H1 (cell line): ENCODE results near the gene HMGXB3.

Experiments used
- GABPA ChIP-seq: IDR thresholded peaks from 2 replicates; pipeline ENCODE4 v1.6.1; 2011; ENCODE audit warnings: mild to moderate bottlenecking, low read length, moderate library complexity, borderline replicate concordance; ENCODE audit not compliant: insufficient read depth
- HDAC2 ChIP-seq, 2 experiments: fragments of 300-600 bp in 1 of 2; sonication (generic) in 1 of 2; IDR thresholded peaks; 2 replicates each; pipeline ENCODE4 v1.6.1; 2011 to 2012; ENCODE audit warnings: low read depth in 2 of 2, low read length in 2 of 2, mild to moderate bottlenecking in 2 of 2, moderate library complexity in 2 of 2, borderline replicate concordance in 1 of 2, inconsistent platforms in 1 of 2
- KDM4A ChIP-seq: IDR thresholded peaks from one replicate; pipeline ENCODE4 v1.7.1; 2012; ENCODE audit warnings: low read depth, mild to moderate bottlenecking, moderate library complexity, low read length, inconsistent platforms; ENCODE audit not compliant: severe bottlenecking
- MAFK ChIP-seq: IDR thresholded peaks from 2 replicates; pipeline ENCODE4 v1.6.1; 2012; ENCODE audit warnings: low read depth, mild to moderate bottlenecking, improper control_type of control experiment, low read length
- SRF ChIP-seq: IDR thresholded peaks from 2 replicates; pipeline ENCODE4 v1.6.1; 2011; ENCODE audit warnings: mild to moderate bottlenecking, low read depth, low read length, moderate library complexity
- TBP ChIP-seq: IDR thresholded peaks from 2 replicates; pipeline ENCODE4 v1.6.1; 2011; ENCODE audit warnings: low read depth, low read length, improper control_type of control experiment
- TCF12 ChIP-seq: IDR thresholded peaks from 2 replicates; pipeline ENCODE4 v1.6.1; 2011; ENCODE audit warnings: low read depth, mild to moderate bottlenecking, low read length
- TF ChIP-seq, protein P1 (sequence below), 3 experiments: IDR thresholded peaks; 1 replicate in 2 of 3; 2 replicates in 1 of 3; pipeline versions ENCODE4 v1.5.1 to v1.6.1; 2011; ENCODE audit warnings: low read length in 3 of 3, mild to moderate bottlenecking in 3 of 3, inconsistent platforms in 2 of 3, low read depth in 1 of 3, moderate library complexity in 1 of 3; ENCODE audit not compliant: insufficient read depth in 1 of 3; ENCODE audit errors: control extremely low read depth in 1 of 3

DNA sequence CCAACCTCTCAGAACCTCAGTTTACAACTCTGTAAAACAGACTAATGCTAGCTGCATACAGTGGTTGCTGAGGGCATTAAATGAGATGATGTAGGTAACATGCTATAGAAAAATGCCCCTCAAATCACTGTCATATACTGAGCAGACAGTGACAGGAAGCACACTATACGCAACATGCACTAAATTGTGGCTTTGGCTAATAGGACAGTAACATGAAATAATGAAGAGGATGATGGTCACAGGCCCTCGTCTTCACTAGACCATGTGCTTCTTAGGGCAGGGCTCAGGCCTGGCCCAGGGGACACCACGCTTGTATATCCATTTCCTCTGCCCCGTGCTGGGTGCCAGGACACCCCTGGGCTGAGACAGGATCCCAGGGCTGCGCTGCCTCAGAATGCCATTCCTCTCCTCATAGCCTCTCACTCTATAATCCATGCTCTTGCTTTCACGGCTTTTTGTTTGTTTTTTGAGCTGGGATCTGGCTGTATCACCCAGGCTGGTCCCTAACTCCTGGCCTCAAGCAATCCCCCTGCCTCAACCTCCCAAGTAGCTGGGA lies 66.9 kb downstream of the HMGXB3 start:
- TF ChIP-seq TCF12 (no peak), MAFK (no peak), GABPA (no peak), SRF (no peak), KDM4A (no peak), HDAC2 (IDR thresholded peaks at IDR 0.05; ENCODE audit: borderline replicate concordance in 1 of 2, low read depth in 2 of 2, low read length in 2 of 2) (no peak), TBP (no peak)
- TF ChIP-seq, protein P1, sequence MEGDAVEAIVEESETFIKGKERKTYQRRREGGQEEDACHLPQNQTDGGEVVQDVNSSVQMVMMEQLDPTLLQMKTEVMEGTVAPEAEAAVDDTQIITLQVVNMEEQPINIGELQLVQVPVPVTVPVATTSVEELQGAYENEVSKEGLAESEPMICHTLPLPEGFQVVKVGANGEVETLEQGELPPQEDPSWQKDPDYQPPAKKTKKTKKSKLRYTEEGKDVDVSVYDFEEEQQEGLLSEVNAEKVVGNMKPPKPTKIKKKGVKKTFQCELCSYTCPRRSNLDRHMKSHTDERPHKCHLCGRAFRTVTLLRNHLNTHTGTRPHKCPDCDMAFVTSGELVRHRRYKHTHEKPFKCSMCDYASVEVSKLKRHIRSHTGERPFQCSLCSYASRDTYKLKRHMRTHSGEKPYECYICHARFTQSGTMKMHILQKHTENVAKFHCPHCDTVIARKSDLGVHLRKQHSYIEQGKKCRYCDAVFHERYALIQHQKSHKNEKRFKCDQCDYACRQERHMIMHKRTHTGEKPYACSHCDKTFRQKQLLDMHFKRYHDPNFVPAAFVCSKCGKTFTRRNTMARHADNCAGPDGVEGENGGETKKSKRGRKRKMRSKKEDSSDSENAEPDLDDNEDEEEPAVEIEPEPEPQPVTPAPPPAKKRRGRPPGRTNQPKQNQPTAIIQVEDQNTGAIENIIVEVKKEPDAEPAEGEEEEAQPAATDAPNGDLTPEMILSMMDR (IDR thresholded peaks at IDR 0.05; ENCODE audit: control extremely low read depth in 1 of 3, insufficient read depth in 1 of 3, low read depth in 1 of 3, low read length in 3 of 3) = no peak
